ENCODE data around the gene CFAP45. TPM values are rescaled to one million over a fixed set of nuclear protein-coding genes. Genes with fewer than 3 reads are reported as not detected.
A peak's percentile ranks its signal among the peaks of the same experiment; 100 is the strongest.

The CFAP45 gene
- total RNA-seq, 1 experiment from 2014 or later: 0.40 TPM

GRCh38 chr1:159854693-159855192 lies 45.2 kb downstream of the CFAP45 start:
- no TSS peak for BruUV-seq (replicated peaks)
- H3K4me3 Mint-ChIP-seq (ENCODE audit: unreplicated experiment): peak overlapping the region; percentile 77
- H3K4me1 Mint-ChIP-seq (ENCODE audit: insufficient read depth, unreplicated experiment): peaks cover 29% of the 10 kb centered on the region
- intact Hi-C loops (cut with micrococcal nuclease): loop anchor here (1.0 to 5.0 kb wide), 4 partner anchors 28 to 72 kb away; partner anchors contain the start of gene DUSP23
- ChIA-PET CTCF (interaction anchor here (0.6 to 6.0 kb wide), 7 partner anchors 18 to 102 kb away, joined by 3 to 98 read pairs (median 7); no protein-coding TSS in a partner anchor), POLR2A (interaction anchor here (0.6 to 9.6 kb wide), 13 partner anchors 9 to 665 kb away, joined by 3 to 80 read pairs (median 4); partner anchors contain the start of genes DUSP23 and TAGLN2)
- no peaks in the 10 kb centered on the region for H3K36me3 Mint-ChIP-seq (ENCODE audit: insufficient read depth, unreplicated experiment)
- no peaks in the 10 kb centered on the region for H3K9me3 Mint-ChIP-seq (ENCODE audit: unreplicated experiment)
- peak; percentile 88 for DNase-seq (ENCODE audit: unreplicated experiment)
- TF ChIP-seq CTCF (IDR thresholded peaks at IDR 0.05; ENCODE audit: unreplicated experiment): no peak
- H3K27me3 Mint-ChIP-seq (ENCODE audit: insufficient read depth, unreplicated experiment): no peaks in the 10 kb centered on the region
- H3K27ac Mint-ChIP-seq (ENCODE audit: low read depth, unreplicated experiment): peak overlapping the region; percentile 61

- H3K4me1 Mint-ChIP-seq (ENCODE audit: insufficient read depth, unreplicated experiment): peaks cover 33% of the 10 kb centered on the region
- peak overlapping the region; percentile 77 for H3K4me3 Mint-ChIP-seq (ENCODE audit: unreplicated experiment)
- H3K36me3 Mint-ChIP-seq (ENCODE audit: insufficient read depth, unreplicated experiment): no peaks in the 10 kb centered on the region
- ChIA-PET POLR2A (interaction anchor here (0.6 to 9.6 kb wide), 17 partner anchors 10 to 665 kb away, joined by 3 to 80 read pairs (median 4); partner anchors contain the start of genes DUSP23 and TAGLN2), CTCF (interaction anchor here (0.6 to 6.0 kb wide), 14 partner anchors 12 to 334 kb away, joined by 3 to 98 read pairs (median 4); partner anchors contain the start of gene DUSP23)
- no peaks in the 10 kb centered on the region for H3K9me3 Mint-ChIP-seq (ENCODE audit: unreplicated experiment)
- intact Hi-C loops (cut with micrococcal nuclease): loop anchor here (1.0 to 5.0 kb wide), 4 partner anchors 28 to 72 kb away; partner anchors contain the start of gene DUSP23
- BruUV-seq (replicated peaks): no TSS peak
- H3K27me3 Mint-ChIP-seq (ENCODE audit: insufficient read depth, unreplicated experiment): no peaks in the 10 kb centered on the region
- peak overlapping the region; percentile 25 for H3K27ac Mint-ChIP-seq (ENCODE audit: low read depth, unreplicated experiment)
- peak; percentile 65 for DNase-seq (ENCODE audit: unreplicated experiment)
- TF ChIP-seq CTCF (IDR thresholded peaks at IDR 0.05; ENCODE audit: unreplicated experiment): no peak
Observed at GRCh38 chr1:159854116-159854692, 45.8 kb downstream of the CFAP45 start.

GRCh38 chr1:159853417-159854115 lies 46.4 kb downstream of the CFAP45 start:
- no peak for TF ChIP-seq CTCF (IDR thresholded peaks at IDR 0.05; ENCODE audit: unreplicated experiment)
- no peaks in the 10 kb centered on the region for H3K36me3 Mint-ChIP-seq (ENCODE audit: insufficient read depth, unreplicated experiment)
- H3K9me3 Mint-ChIP-seq (ENCODE audit: unreplicated experiment): no peaks in the 10 kb centered on the region
- H3K4me3 Mint-ChIP-seq (ENCODE audit: unreplicated experiment): peak overlapping the region; percentile 77
- POLR2A ChIA-PET: interaction anchor here (0.6 to 9.6 kb wide), 15 partner anchors 10 to 1722 kb away, joined by 3 to 80 read pairs (median 4); partner anchors contain the start of genes DUSP23 and TAGLN2
- CTCF ChIA-PET: interaction anchor here (0.6 to 6.0 kb wide), 17 partner anchors 12 to 1829 kb away, joined by 3 to 98 read pairs (median 4); partner anchors contain the start of gene DUSP23
- no peak for DNase-seq (ENCODE audit: unreplicated experiment)
- H3K27me3 Mint-ChIP-seq (ENCODE audit: insufficient read depth, unreplicated experiment): no peaks in the 10 kb centered on the region
- intact Hi-C loops (cut with micrococcal nuclease): loop anchor here (1.0 to 5.0 kb wide), 4 partner anchors 29 to 71 kb away; partner anchors contain the start of gene DUSP23
- peak overlapping the region; percentile 25 for H3K27ac Mint-ChIP-seq (ENCODE audit: low read depth, unreplicated experiment)
- no TSS peak for BruUV-seq (replicated peaks)
- peaks cover 37% of the 10 kb centered on the region for H3K4me1 Mint-ChIP-seq (ENCODE audit: insufficient read depth, unreplicated experiment)

Measured in MCF 10A (cell line).